Measurements from ENCODE around the gene TRPV4.

GRCh38 chr12:109739747-109740693, 93.2 kb downstream of the TRPV4 start:
- no peak for TF ChIP-seq POLR2A (IDR thresholded peaks at IDR 0.05)
- no peak for TF ChIP-seq CTCF (IDR thresholded peaks at IDR 0.05)
